SK-N-SH treated with all-trans-retinoic acid at 6 μM for 48 hours (cell line): ENCODE data around the gene LOXHD1.

ENCODE experiments used
- ATAC-seq: fragments of 200-7000 bp; cut with Tn5 transposase; 3 replicates; pipeline ENCODE4 v1.9.1; 2020; ENCODE audit warnings: mild to moderate bottlenecking, moderate library complexity
- ARNTL ChIP-seq: fragments of 450-650 bp; formaldehyde crosslinking; IDR thresholded peaks from 2 replicates; pipeline ENCODE4 v1.5.0; 2020; ENCODE audit warnings: low read depth, mild to moderate bottlenecking, moderate library complexity, borderline replicate concordance
- BACH2 ChIP-seq: fragments of 250-450 bp; sonication (Bioruptor Pico); IDR thresholded peaks from 2 replicates; pipeline ENCODE4 v1.9.0; 2021; ENCODE audit warnings: mild to moderate bottlenecking, borderline replicate concordance
- CREB5 ChIP-seq: fragments of 250-450 bp; sonication (Bioruptor Pico); IDR thresholded peaks from 2 replicates; pipeline ENCODE4 v1.5.1; 2020; ENCODE audit warnings: low read depth, mild to moderate bottlenecking, moderate library complexity
- CSDC2 ChIP-seq: fragments of 250-450 bp; sonication (Bioruptor Pico); IDR thresholded peaks from 2 replicates; pipeline ENCODE4 v1.5.0; 2020; ENCODE audit warnings: mild to moderate bottlenecking, moderate library complexity
- CSRNP3 ChIP-seq: fragments of 250-450 bp; sonication (Bioruptor Pico); IDR thresholded peaks from 2 replicates; pipeline ENCODE4 v1.5.1; 2021; ENCODE audit warnings: mild to moderate bottlenecking, moderate library complexity
- ESRRG ChIP-seq: fragments of 250-450 bp; sonication (Bioruptor Pico); IDR thresholded peaks from 2 replicates; pipeline ENCODE4 v1.6.1; 2021; ENCODE audit warnings: mild to moderate bottlenecking
- GLIS3 ChIP-seq: fragments of 250-450 bp; sonication (Bioruptor Pico); IDR thresholded peaks from 2 replicates; pipeline ENCODE4 v1.5.0; 2020; ENCODE audit warnings: mild to moderate bottlenecking, moderate library complexity
- ISL1 ChIP-seq: fragments of 250-450 bp; sonication (Bioruptor Pico); IDR thresholded peaks from 2 replicates; pipeline ENCODE4 v2.1.2; 2022; ENCODE audit warnings: mild to moderate bottlenecking, moderate library complexity
- OSR1 ChIP-seq: fragments of 250-450 bp; sonication (Bioruptor Pico); IDR thresholded peaks from 2 replicates; pipeline ENCODE4 v1.8.0; 2022; ENCODE audit warnings: moderate library complexity, mild to moderate bottlenecking, inconsistent platforms
- PATZ1 ChIP-seq: fragments of 250-450 bp; sonication (Bioruptor Pico); IDR thresholded peaks from 2 replicates; pipeline ENCODE4 v1.8.0; 2020; ENCODE audit warnings: mild to moderate bottlenecking, moderate library complexity, borderline replicate concordance
- POU6F1 ChIP-seq: fragments of 250-450 bp; sonication (Bioruptor Pico); IDR thresholded peaks from 2 replicates; pipeline ENCODE4 v1.8.0; 2021; ENCODE audit warnings: low read depth, mild to moderate bottlenecking, moderate library complexity, borderline replicate concordance
- RARB ChIP-seq: fragments of 250-450 bp; sonication (Bioruptor Pico); IDR thresholded peaks from 2 replicates; pipeline ENCODE4 v1.8.0; 2021; ENCODE audit warnings: mild to moderate bottlenecking, moderate library complexity
- TCF4 ChIP-seq: fragments of 250-450 bp; sonication (Bioruptor Pico); IDR thresholded peaks from 2 replicates; pipeline ENCODE4 v1.8.0; 2021; ENCODE audit warnings: mild to moderate bottlenecking, moderate library complexity, borderline replicate concordance
- TOX ChIP-seq: fragments of 250-450 bp; sonication (Bioruptor Pico); IDR thresholded peaks from 2 replicates; pipeline ENCODE4 v1.8.0; 2021; ENCODE audit warnings: mild to moderate bottlenecking, moderate library complexity, borderline replicate concordance
- TSHZ2 ChIP-seq: fragments of 250-450 bp; sonication (Bioruptor Pico); IDR thresholded peaks from 2 replicates; pipeline ENCODE4 v1.5.0; 2020; ENCODE audit warnings: mild to moderate bottlenecking, moderate library complexity
- ZC3H10 ChIP-seq: fragments of 250-450 bp; sonication (Bioruptor Pico); IDR thresholded peaks from 2 replicates; pipeline ENCODE4 v1.5.1; 2021; ENCODE audit warnings: mild to moderate bottlenecking, moderate library complexity
- ZFP30 ChIP-seq: fragments of 450-650 bp; formaldehyde crosslinking; IDR thresholded peaks from 2 replicates; pipeline ENCODE4 v1.5.0; 2022; ENCODE audit warnings: mild to moderate bottlenecking, moderate library complexity
- ZNF70 ChIP-seq: fragments of 450-650 bp; formaldehyde crosslinking; IDR thresholded peaks from 2 replicates; pipeline ENCODE4 v1.5.0; 2020; ENCODE audit warnings: mild to moderate bottlenecking, moderate library complexity

Gene LOXHD1

GRCh38 chr18:46555724-46556123, 101.3 kb downstream of the LOXHD1 start:
- TF ChIP-seq CSDC2 = no peak
- no peak for TF ChIP-seq CSRNP3
- TF ChIP-seq OSR1 (CRISPR knock-in tag) = no peak
- no peak for TF ChIP-seq CREB5 (CRISPR knock-in tag)
- TF ChIP-seq RARB (CRISPR knock-in tag) = no peak
- TF ChIP-seq ESRRG = no peak
- no peak for TF ChIP-seq ZNF70 (CRISPR knock-in tag)
- TF ChIP-seq ZC3H10 = no peak
- TF ChIP-seq PATZ1 (CRISPR knock-in tag) = no peak
- TF ChIP-seq TOX = no peak

GRCh38 chr18:46555213-46555612, 101.8 kb downstream of the LOXHD1 start:
- no peak for ATAC-seq
- TF ChIP-seq ZFP30 (CRISPR knock-in tag) (no peak), POU6F1 (CRISPR knock-in tag) (no peak), CREB5 (CRISPR knock-in tag) (no peak), ESRRG (no peak), TSHZ2 (no peak), BACH2 (CRISPR knock-in tag) (no peak)

More at GRCh38 chr18:46555724-46556123, 101.3 kb downstream of the LOXHD1 start:
- ATAC-seq = peak; percentile 64; the same call in 2 of the 3 replicates

- no peak for TF ChIP-seq BACH2 (CRISPR knock-in tag)
- TF ChIP-seq TCF4 = no peak
- TF ChIP-seq ZC3H10 = no peak
- TF ChIP-seq GLIS3 = no peak
- TF ChIP-seq PATZ1 (CRISPR knock-in tag) = no peak
- no peak for TF ChIP-seq ISL1 (CRISPR knock-in tag)
- no peak for TF ChIP-seq ARNTL
- no peak for TF ChIP-seq ZNF70 (CRISPR knock-in tag)
- TF ChIP-seq, all 23 proteins: peak for 0
- ATAC-seq = no peak
Observed at GRCh38 chr18:46554406-46555080, 102.5 kb downstream of the LOXHD1 start.
